ENCODE data around the gene EPOP. TPM values are rescaled to one million over a fixed set of nuclear protein-coding genes. Genes with fewer than 3 reads are reported as not detected.

EPOP gene
- total and polyA plus RNA-seq, 2 of the 13 experiments (the other 11 are each of a cell fraction or from before 2014, with no cell fraction given), result 14.7 to 37.8 TPM

GRCh38 chr17:38659415-38659814 lies 15.3 kb downstream of the EPOP start:
- BruUV-seq (replicated peaks), result no TSS peak
- in situ Hi-C loops (cut with HindIII; ENCODE audit: extremely low pct_ligation_motif_present, low pct_unique_long_range_greater_than_20kb) (loop anchor here (5.0 kb wide), 1 partner anchor 52 kb away; the partner anchor contains the start of gene SRCIN1), intact Hi-C loops (cut with micrococcal nuclease; ENCODE audit: unreplicated experiment) (no loop called here)
- ChIA-PET POLR2A (interaction anchor here (0.9 to 9.9 kb wide), 6 partner anchors 39 to 101 kb away, joined by 3 to 291 read pairs (median 10); partner anchors contain the start of gene SRCIN1), CTCF (ENCODE audit: low intra/inter-chr PET ratio, low total read pairs) (interaction anchor here (2.8 kb wide), 1 partner anchor 53 kb away, joined by 9 read pairs; the partner anchor contains the start of gene SRCIN1)
- H4K20me1 ChIP-seq (ENCODE audit: insufficient read depth, low read length), result no peaks in the 10 kb centered on the region
- no peaks in the 10 kb centered on the region for H3K36me3 ChIP-seq (replicated peaks in 1 of 2; ENCODE audit: control insufficient read depth in 1 of 2, insufficient read depth in 2 of 2, low read length in 2 of 2)
- H3K79me2 ChIP-seq (ENCODE audit: insufficient read depth, low read length), result no peaks in the 10 kb centered on the region
- peaks cover 88% of the 10 kb centered on the region for H3K4me1 ChIP-seq (ENCODE audit: insufficient read depth, low read length)
- peak overlapping the region; percentile 39 for H3K4me2 ChIP-seq (ENCODE audit: low read depth, low read length)
- peak; percentile 63 for DNase-seq (ENCODE audit: low spot score)
- no peak for ATAC-seq
- H3K27ac ChIP-seq (ENCODE audit: extremely low read length, insufficient read depth, low read length), result peak overlapping the region; percentile 98
- FAIRE-seq, result no peak
- H3K27me3 ChIP-seq (ENCODE audit: control insufficient read depth in 1 of 2, insufficient read depth in 2 of 2, low read length in 2 of 2), result no peaks in the 10 kb centered on the region
- no peak overlapping the region for H3K4me3 ChIP-seq (replicated peaks in 1 of 3; ENCODE audit: insufficient read depth in 1 of 3, low read depth in 2 of 3, low read length in 3 of 3)
- no peaks in the 10 kb centered on the region for H3K9me3 ChIP-seq (ENCODE audit: low read length)
- peak overlapping the region; percentile 87 for H3K9ac ChIP-seq (ENCODE audit: insufficient read depth, low read depth, low read length)
- WGBS (ENCODE audit: low lambda C conversion rate), result 76% methylated on average over 7 of the region's 7 CpGs
- H2AFZ ChIP-seq (ENCODE audit: low read length), result no peak overlapping the region
- TF ChIP-seq HNF1B (CRISPR knock-in tag; IDR thresholded peaks at IDR 0.05) (0 out of 2 replicates have a peak, but pooled peaks have one; percentile 46), HDAC2 (CRISPR knock-in tag; IDR thresholded peaks at IDR 0.05) (peak; percentile 61), RCOR2 (CRISPR knock-in tag; IDR thresholded peaks at IDR 0.05) (peak; percentile 63), SRSF9 (IDR thresholded peaks at IDR 0.05; ENCODE audit: borderline replicate concordance, insufficient read depth, low read depth, low read length, poor library complexity, severe bottlenecking) (no peak), ZNF468 (CRISPR knock-in tag; IDR thresholded peaks at IDR 0.05) (no peak), ZBTB33 (CRISPR knock-in tag; IDR thresholded peaks at IDR 0.05) (peak; percentile 9; the same call in 1 of the 2 replicates), HDAC1 (CRISPR knock-in tag; IDR thresholded peaks at IDR 0.05) (peak; percentile 48), AKAP8 (CRISPR knock-in tag; IDR thresholded peaks at IDR 0.05) (no peak), NCOA2 (CRISPR knock-in tag; IDR thresholded peaks at IDR 0.05) (peak; percentile 39; the same call in 1 of the 2 replicates), MIXL1 (CRISPR knock-in tag; IDR thresholded peaks at IDR 0.05) (0 out of 2 replicates have a peak, but pooled peaks have one; percentile 47), RARA (CRISPR knock-in tag; IDR thresholded peaks at IDR 0.05) (peak; percentile 42), EP300 (IDR thresholded peaks at IDR 0.05; ENCODE audit: low read depth in 2 of 2, low read length in 2 of 2) (peak in 1 of 2 experiments; percentile 29; a peak in 1 of 4 replicates), EP300 (CRISPR knock-in tag; IDR thresholded peaks at IDR 0.05; ENCODE audit: borderline replicate concordance) (peak; percentile 42; the same call in 1 of the 2 replicates), ZNF136 (CRISPR knock-in tag; IDR thresholded peaks at IDR 0.05; ENCODE audit: low read depth) (no peak), ZNF878 (CRISPR knock-in tag; IDR thresholded peaks at IDR 0.05) (no peak), NCOA1 (CRISPR knock-in tag; IDR thresholded peaks at IDR 0.05) (0 out of 2 replicates have a peak, but pooled peaks have one; percentile 8), TAF1 (CRISPR knock-in tag; IDR thresholded peaks at IDR 0.05) (0 out of 2 replicates have a peak, but pooled peaks have one; percentile 18), SMC3 (IDR thresholded peaks at IDR 0.05; ENCODE audit: low read length) (no peak), DRAP1 (CRISPR knock-in tag; IDR thresholded peaks at IDR 0.05) (0 out of 2 replicates have a peak, but pooled peaks have one; percentile 22), ZMYM3 (CRISPR knock-in tag; IDR thresholded peaks at IDR 0.05) (peak; percentile 34; the same call in 1 of the 2 replicates), NR0B2 (CRISPR knock-in tag; IDR thresholded peaks at IDR 0.05) (no peak), HNRNPH1 (optimal IDR thresholded peaks at IDR 0.05; ENCODE audit: low read depth, low read length) (no peak)
